ENCODE data around the gene ISCA2. TPM values are rescaled to one million over a fixed set of nuclear protein-coding genes. Genes with fewer than 3 reads are reported as not detected.

The ISCA2 gene
- total RNA-seq, 2 donors from 2014 or later: 20.4 to 22.3 TPM

DNA sequence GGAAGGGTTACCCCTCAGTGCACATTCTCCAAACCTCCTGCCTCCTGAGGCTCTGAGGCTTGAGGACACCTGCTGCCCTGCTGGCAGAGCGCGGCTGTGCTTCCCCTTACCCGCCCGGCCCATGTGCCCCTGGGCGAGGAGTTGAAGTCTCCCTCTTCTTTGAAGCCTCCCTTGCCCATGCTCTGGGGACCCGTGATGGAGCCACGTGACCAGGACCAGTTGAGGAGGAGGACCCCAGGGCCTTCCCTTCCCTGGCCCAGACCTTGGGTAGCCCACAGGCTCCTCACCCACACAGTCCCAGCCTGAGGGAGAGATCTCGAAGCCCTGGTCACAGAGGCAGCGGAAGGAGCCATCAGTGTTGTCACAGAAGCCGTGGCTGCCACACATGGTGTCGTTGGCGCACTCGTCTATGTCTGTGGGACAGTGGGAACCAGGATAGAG, 12.9 kb downstream of the ISCA2 start:
- TF ChIP-seq, protein P1, sequence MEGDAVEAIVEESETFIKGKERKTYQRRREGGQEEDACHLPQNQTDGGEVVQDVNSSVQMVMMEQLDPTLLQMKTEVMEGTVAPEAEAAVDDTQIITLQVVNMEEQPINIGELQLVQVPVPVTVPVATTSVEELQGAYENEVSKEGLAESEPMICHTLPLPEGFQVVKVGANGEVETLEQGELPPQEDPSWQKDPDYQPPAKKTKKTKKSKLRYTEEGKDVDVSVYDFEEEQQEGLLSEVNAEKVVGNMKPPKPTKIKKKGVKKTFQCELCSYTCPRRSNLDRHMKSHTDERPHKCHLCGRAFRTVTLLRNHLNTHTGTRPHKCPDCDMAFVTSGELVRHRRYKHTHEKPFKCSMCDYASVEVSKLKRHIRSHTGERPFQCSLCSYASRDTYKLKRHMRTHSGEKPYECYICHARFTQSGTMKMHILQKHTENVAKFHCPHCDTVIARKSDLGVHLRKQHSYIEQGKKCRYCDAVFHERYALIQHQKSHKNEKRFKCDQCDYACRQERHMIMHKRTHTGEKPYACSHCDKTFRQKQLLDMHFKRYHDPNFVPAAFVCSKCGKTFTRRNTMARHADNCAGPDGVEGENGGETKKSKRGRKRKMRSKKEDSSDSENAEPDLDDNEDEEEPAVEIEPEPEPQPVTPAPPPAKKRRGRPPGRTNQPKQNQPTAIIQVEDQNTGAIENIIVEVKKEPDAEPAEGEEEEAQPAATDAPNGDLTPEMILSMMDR (IDR thresholded peaks at IDR 0.05): no peak
- no peaks in the 10 kb centered on the region for H3K9me3 ChIP-seq
- H3K27ac ChIP-seq: no peak overlapping the region
- DNase-seq (ENCODE audit: low spot score): no peak
- peaks cover 24% of the 10 kb centered on the region for H3K36me3 ChIP-seq
- no peak overlapping the region for H3K4me3 ChIP-seq
- peaks cover 0 to 3% of the 10 kb centered on the region in 2 donors for H3K4me1 ChIP-seq
- H3K27me3 ChIP-seq: no peaks in the 10 kb centered on the region

DNA sequence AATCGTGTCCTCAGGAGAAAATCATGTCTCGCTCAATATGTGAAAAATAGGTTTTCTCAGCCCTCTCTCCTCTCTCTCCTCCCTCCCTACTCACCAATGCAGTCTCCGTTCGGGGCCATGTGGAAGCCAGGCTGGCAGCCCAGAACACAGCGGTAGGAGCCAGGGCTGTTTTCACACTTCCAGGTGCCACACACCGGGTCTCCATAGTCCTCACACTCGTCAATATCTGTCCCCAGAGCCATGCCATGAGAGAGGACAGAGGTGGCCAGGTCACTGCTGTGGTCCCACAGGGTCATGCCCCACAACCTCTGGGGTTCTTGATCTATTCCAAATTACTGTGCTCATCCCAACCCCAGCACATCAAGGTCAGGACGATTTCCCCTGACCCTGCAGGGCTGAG, 13.5 kb downstream of the ISCA2 start:
- Histone ChIP-seq H3K4me3 (no peak overlapping the region), H3K27me3 (no peaks in the 10 kb centered on the region), H3K9me3 (no peaks in the 10 kb centered on the region), H3K36me3 (peaks cover 24% of the 10 kb centered on the region), H3K27ac (no peak overlapping the region), H3K4me1 (peaks cover 0 to 3% of the 10 kb centered on the region in 2 donors)
- no peak for DNase-seq (ENCODE audit: low spot score)
- TF ChIP-seq, protein P1 (IDR thresholded peaks at IDR 0.05): no peak

DNA sequence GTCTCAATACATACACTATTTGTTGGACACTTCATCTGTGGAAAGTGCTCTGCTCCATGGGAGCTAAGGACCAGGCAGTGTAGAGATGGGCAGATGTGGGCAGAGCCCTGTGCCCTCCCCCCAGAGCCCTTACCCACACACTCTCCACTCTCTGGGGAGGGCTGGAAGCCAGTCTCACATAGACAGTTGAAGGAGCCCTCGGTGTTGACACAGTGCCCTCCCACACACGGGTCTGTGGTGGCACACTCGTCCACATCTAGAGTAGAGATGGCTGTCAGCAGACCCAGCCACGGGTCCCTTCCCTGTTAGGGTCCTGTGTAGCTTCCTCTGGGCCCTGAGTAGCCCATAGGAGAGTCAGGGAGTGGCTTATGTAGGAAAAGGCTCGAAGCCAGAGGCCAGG, 14.3 kb downstream of the ISCA2 start:
- no peak for DNase-seq (ENCODE audit: low spot score)
- TF ChIP-seq, protein P1 (IDR thresholded peaks at IDR 0.05): no peak
- Histone ChIP-seq H3K9me3 (no peaks in the 10 kb centered on the region), H3K36me3 (peaks cover 24% of the 10 kb centered on the region), H3K4me1 (peaks cover 0 to 9% of the 10 kb centered on the region in 2 donors), H3K27ac (no peak overlapping the region), H3K4me3 (no peak overlapping the region), H3K27me3 (no peaks in the 10 kb centered on the region)

DNA sequence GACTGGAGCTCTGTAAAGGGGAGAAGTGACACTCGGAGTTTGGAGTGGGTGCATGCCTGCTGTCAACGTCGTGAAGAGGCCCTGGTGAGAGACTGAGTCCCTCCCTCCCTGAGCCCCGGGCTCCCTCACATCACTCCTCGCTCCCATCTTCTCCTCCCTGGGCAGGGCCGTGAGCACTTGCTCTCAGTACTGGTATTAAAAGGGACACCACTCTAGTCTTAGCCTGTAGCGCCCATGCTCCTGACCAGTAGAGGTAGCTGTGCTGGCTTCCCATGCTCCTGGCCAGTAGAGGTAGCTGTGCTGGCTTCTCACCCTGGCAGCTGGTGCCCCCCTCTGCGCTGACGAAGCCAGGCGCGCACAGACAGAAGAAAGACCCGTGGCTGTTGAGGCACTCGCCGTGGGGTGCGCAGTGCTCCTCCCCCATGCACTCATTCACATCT, 14.7 kb downstream of the ISCA2 start:
- Histone ChIP-seq H3K4me3 (no peak overlapping the region), H3K27me3 (no peaks in the 10 kb centered on the region), H3K4me1 (peaks cover 0 to 9% of the 10 kb centered on the region in 2 donors), H3K27ac (no peak overlapping the region), H3K9me3 (no peaks in the 10 kb centered on the region), H3K36me3 (peaks cover 24% of the 10 kb centered on the region)
- DNase-seq (ENCODE audit: low spot score): no peak
- TF ChIP-seq, protein P1 (IDR thresholded peaks at IDR 0.05): no peak

DNA sequence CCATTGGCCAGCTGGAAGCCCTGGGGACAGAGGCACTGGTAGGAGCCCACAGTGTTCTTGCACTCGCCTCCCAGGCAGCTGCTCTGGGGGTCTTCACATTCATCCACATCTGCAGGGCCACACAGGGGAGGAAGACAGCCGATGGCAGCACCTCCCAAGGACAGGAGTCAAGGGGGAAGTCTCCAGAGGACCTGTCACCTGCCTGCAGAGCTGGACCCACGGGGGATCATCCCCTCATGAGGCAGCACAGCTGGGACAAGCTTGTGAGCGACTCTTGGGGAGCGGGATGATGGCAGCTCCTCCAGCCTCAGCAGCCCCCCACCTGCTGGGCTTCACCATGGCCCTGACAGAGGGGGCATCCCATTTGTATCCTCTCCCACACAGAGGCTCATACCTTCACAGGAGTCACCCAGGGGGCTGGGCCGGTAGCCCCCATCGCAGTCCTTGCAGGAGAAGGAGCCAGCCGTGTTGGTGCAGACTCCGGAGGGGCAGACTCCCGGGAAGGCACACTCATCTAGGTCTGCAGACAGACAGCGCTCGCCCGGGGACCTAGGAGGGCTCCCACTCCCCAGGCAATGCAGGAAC, 15.4 kb downstream of the ISCA2 start:
- H3K4me3 ChIP-seq: no peak overlapping the region
- H3K27me3 ChIP-seq: no peaks in the 10 kb centered on the region
- no peaks in the 10 kb centered on the region for H3K9me3 ChIP-seq
- H3K4me1 ChIP-seq: peaks cover 0 to 9% of the 10 kb centered on the region in 2 donors
- no peak overlapping the region for H3K27ac ChIP-seq
- TF ChIP-seq, protein P1 (IDR thresholded peaks at IDR 0.05): no peak
- H3K36me3 ChIP-seq: peaks cover 20% of the 10 kb centered on the region
- no peak for DNase-seq (ENCODE audit: low spot score)

Data from right atrium auricular region (tissue), 2 donors.